Measurements from ENCODE around the gene NFIB. TPM values are rescaled to one million over a fixed set of nuclear protein-coding genes. Genes with fewer than 3 reads are reported as not detected.

The NFIB gene
- total and polyA plus RNA-seq, 2 of the 8 experiments (the other 6 are each of a cell fraction or from before 2014, with no cell fraction given), result 2.6 to 13.1 TPM

- H4K20me1 ChIP-seq (replicated peaks in 1 of 2; ENCODE audit: control insufficient read depth in 1 of 2, insufficient read depth in 2 of 2, low read length in 2 of 2), result no peaks in the 10 kb centered on the region
- H3K27ac ChIP-seq (ENCODE audit: low read depth, low read length), result no peak overlapping the region
- no peak overlapping the region for H2BK15ac ChIP-seq (ENCODE audit: low read length)
- no peak overlapping the region for H4K5ac ChIP-seq (ENCODE audit: insufficient read length, low read depth, low read length)
- H2BK120ac ChIP-seq (replicated peaks; ENCODE audit: low read depth, low read length), result no peak overlapping the region
- no peak overlapping the region for H2BK12ac ChIP-seq (ENCODE audit: low read depth, low read length)
- WGBS, 2 experiments (ENCODE audit: extremely low coverage in 1 of 2, insufficient coverage in 1 of 2, insufficient read length in 1 of 2, insufficient replicate concordance in 2 of 2, low coverage in 1 of 2, low lambda C conversion rate in 2 of 2, missing lambda C conversion rate in 1 of 2), result 97% methylated on average over 2 of the region's 2 CpGs; no CpG with 5 or more reads in 1 of the 2 experiments
- no peak overlapping the region for H3K56ac ChIP-seq (replicated peaks; ENCODE audit: insufficient read length, low read depth, low read length)
- no peaks in the 10 kb centered on the region for H3K9me3 ChIP-seq (ENCODE audit: insufficient read depth in 2 of 2, low read depth in 1 of 2, low read length in 1 of 2)
- H2AFZ ChIP-seq (ENCODE audit: low read length), result no peak overlapping the region
- FAIRE-seq (no peak), DNase-seq (ENCODE audit: low read depth in 1 of 2, low spot score in 2 of 2) (no peak)
- no peak overlapping the region for H3K9ac ChIP-seq (replicated peaks in 1 of 4; ENCODE audit: extremely low read depth in 1 of 4, low read depth in 3 of 4, low read length in 3 of 4)
- H3K79me1 ChIP-seq (ENCODE audit: low read depth, low read length), result no peaks in the 10 kb centered on the region
- no peak overlapping the region for H2BK5ac ChIP-seq (ENCODE audit: low read depth, low read length)
- CTCF ChIA-PET (ENCODE audit: partially characterized antibody), result interaction anchor here (1.4 to 1.6 kb wide), 2 partner anchors 12 to 20 kb away, joined by 3 to 5 read pairs; no protein-coding TSS in a partner anchor
- no peak overlapping the region for H3K14ac ChIP-seq (ENCODE audit: insufficient read length)
- H3K4ac ChIP-seq (replicated peaks; ENCODE audit: insufficient read length, low read depth, low read length), result no peak overlapping the region
- H3K79me2 ChIP-seq (ENCODE audit: control insufficient read depth in 1 of 2, insufficient read depth in 2 of 2, low read length in 2 of 2), result no peaks in the 10 kb centered on the region
- no peak overlapping the region for H3K4me2 ChIP-seq (ENCODE audit: insufficient read depth in 1 of 2, low read depth in 2 of 2, low read length in 2 of 2)
- H3K36me3 ChIP-seq (ENCODE audit: control insufficient read depth in 2 of 4, insufficient read depth in 4 of 4, low read length in 3 of 4), result no peaks in the 10 kb centered on the region
- H3K23ac ChIP-seq (ENCODE audit: insufficient read length), result no peak overlapping the region
- POLR2A ChIA-PET (ENCODE audit: partially characterized antibody), result no interaction called here
- H4K8ac ChIP-seq (ENCODE audit: extremely low read depth, insufficient read depth, low read length), result no peak overlapping the region
- H3K23me2 ChIP-seq (ENCODE audit: low read depth, low read length), result no peaks in the 10 kb centered on the region
- H4K91ac ChIP-seq (replicated peaks; ENCODE audit: insufficient read length, low read length), result no peak overlapping the region
- H2BK20ac ChIP-seq (ENCODE audit: low read length), result no peak overlapping the region
- no peak for TF ChIP-seq CEBPB (IDR thresholded peaks at IDR 0.05; ENCODE audit: low read depth, low read length)
- H3K18ac ChIP-seq (ENCODE audit: extremely low read depth, low read length), result no peak overlapping the region
- H2AK5ac ChIP-seq (ENCODE audit: low read depth, low read length), result no peak overlapping the region
- no peaks in the 10 kb centered on the region for H3K4me1 ChIP-seq (replicated peaks in 1 of 4; ENCODE audit: control insufficient read depth in 3 of 4, insufficient read depth in 4 of 4, low read length in 3 of 4)
- no peak overlapping the region for H3K4me3 ChIP-seq (ENCODE audit: extremely low read depth in 1 of 4, insufficient read depth in 2 of 4, low read depth in 3 of 4, low read length in 4 of 4)
- no peaks in the 10 kb centered on the region for H3K27me3 ChIP-seq (replicated peaks in 1 of 4; ENCODE audit: control insufficient read depth in 3 of 4, extremely low read depth in 1 of 4, insufficient read depth in 3 of 4, low read length in 3 of 4)
These were observed 172.2 kb downstream of the NFIB start for GRCh38 chr9:14141699-14142098.
